ENCODE measurements around the gene TM2D1.
A peak's percentile ranks its signal among the peaks of the same experiment; 100 is the strongest.
"Not testable (repeated sequence)": the region's sequence is repeated elsewhere in the genome, so short reads cannot be mapped to it uniquely, and the experiment has no call there.

The TM2D1 gene

DNA sequence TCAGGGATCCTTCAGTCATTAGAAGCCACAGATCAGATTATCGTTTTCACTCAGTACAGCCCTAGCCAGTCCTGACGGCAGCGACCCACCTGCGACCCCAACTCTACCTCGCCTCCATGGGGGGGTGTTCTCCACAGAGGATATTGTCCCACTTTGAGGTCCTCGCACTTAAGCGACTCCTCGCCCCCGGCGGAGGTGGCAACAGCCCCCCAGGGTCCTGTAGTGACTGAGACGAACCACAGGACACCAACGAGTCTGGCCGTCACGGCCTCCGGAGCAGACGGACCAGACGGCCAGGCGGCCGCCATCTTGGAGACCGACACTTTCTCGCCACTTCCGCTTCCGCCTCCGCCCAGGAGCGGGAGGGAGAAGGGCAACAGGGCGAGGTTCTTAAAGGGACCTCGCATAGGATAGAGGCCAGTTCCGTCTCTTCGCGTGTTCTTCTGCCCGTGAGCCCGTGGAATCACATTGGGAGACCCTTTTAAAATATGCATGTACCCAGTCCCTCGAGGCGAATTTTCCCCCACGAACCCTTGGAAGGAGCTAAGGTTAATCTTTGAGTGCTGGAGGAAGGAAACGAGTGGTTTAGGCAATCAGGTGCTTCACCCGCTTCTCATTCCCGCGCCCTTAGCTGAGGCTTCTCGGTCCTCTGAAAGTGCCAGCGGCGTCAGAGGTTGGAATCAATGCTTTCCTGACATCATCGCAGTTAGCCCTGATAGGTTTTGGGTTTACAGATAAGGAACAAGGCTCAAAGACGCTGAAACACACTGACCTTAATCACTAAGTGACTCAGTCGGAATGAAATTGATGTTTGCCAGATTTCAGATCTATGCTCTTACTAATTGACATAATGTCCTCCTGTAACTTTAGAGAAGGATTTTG lies at the start of gene TM2D1:
Gene TM2D1 (minus strand): TSS at position 329 of the 882 bp plus-strand sequence. CDS start 21 bp downstream, at position 308.
- peak; percentile 84 for DNase-seq

DNA sequence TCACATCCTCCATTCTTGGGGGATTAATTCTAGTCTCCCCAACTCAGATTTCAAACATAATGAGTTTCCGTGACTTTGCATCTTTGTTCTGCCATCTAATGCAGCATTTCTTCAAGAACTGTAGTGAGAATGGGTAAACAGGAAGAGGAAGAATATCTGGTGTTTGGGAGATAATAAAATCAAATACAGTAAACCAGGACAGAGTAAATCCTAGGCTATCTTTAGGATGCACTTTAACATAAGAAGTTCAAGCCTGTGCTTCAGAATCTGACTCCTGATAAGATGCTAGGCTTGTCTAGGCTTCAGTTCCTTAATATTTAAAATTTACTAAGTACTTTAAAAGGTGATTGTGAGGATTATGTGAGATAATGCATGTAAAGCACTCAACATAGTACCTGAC lies 45.2 kb upstream of the TM2D1 start:
- DNase-seq = no peak

DNA sequence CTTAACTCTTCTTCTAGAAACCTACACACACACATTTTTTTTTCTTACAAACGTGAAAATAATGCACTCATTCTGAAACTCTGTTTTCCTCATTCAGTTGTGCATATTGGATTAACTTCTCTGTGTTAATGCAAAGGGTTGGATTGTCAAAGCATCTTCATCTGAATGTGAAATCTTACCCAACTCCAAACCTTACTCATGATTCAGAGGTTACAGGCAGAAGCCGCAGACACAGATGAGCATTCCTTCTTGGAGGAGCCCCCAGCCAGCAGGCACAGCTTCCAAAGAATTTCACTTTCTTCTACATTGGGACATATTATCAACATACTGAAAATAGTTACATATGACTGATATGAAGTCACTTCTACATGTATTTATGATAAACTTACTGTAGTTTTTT lies 33.0 kb upstream of the TM2D1 start:
- DNase-seq = no peak

DNA sequence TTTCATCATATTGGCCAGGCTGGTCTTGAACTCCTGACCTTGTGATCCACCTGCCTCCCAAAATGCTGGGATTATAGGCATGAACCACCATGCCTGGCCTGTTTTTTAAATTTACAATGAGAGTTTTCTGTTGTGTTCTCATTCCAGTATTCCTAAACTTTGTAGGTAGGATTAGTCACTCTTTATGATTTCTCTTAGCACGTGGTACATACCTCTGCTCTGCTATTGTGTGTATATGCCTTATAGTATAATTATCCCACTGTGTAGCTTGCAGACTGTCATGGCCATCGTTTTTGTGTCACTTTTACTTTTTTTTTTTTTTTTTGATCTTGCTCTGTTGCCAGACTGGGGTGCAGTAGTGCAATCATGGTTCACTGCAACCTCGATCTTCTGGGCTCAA lies 31.8 kb upstream of the TM2D1 start:
- no peak for DNase-seq

DNA sequence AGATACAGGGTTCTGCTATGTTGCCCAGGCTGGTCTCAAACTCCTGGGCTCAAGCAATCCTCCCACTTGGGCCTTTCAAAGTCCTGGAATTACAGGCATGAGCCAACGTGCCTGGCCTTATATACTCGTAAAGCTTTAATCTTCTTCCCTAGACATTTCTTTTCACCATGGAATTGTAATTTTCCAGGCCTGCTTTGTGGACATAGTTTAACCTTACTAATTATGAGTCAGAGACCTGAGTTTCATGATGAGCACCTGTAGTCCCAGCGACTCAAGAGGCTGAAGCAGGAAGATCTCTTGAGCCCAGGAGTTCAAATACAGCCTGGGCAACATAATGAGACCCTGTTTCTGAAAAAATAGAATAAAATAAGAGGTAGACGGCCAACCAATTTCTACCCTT lies 29.6 kb upstream of the TM2D1 start:
- DNase-seq = no peak

DNA sequence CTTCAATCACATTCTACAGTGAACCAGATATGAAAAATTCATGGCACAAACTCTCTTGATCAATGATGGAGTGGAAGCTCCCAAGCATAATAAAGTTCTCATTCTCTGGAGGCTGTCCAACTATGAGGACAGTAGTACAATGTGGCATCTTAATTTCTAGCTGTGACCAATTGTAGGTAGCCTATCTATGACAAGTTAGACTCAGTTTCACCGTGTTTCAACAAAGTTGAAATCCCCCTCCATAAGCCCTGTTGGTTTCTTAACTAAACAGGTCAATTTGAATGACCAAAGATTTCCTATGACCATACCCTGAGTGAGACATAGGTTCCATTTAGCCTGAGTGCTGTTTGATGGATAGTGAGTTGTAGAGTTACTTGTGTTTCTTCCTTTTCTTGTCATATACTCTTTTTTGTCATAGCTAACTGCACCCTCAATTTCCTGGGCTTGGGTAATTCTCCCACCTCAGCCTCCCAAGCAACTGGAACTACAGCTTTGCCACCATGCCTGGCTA lies 29.1 kb upstream of the TM2D1 start:
- DNase-seq = no peak

DNA sequence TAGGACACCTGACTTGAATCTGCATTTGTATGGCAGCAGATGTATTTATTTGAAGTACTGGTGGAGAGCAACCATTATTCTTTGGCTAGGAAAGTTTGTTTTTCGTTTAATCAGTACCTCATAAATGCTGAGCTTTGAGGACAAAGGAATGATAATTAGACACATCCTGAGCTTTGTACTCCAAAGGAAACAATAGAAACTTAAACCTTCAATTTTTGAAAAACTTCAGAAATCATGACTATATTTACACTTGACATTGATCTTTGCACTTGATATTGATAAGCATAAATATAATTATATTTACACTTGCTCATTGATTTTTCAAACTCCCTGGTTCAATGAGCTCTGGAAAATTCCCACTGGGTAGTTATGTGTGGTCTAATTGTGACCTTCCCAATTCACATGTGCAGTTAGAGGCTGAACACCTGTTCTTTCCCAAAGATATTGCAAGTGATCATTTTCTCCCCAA lies 28.0 kb upstream of the TM2D1 start:
- peak; percentile 32 for DNase-seq

DNA sequence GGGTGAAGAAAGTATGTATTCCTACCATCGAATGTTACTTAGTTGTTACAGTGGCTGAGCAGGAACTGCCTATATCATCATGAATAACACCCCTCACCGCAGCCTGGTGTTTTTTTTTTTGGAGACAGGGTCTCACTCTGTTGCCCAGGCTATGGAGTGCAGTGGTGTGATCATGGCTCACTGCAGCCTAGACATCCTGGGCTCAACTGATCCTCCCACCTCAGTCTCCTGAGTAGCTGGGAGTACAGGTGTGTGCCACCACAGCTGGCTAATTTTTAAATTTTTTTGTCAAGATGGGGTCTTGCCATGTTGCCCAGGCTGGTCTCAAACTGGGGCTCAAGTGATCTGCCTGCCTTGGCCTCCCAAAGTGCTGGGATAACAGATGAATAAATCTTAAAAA lies 24.6 kb upstream of the TM2D1 start:
- no peak for DNase-seq

DNA sequence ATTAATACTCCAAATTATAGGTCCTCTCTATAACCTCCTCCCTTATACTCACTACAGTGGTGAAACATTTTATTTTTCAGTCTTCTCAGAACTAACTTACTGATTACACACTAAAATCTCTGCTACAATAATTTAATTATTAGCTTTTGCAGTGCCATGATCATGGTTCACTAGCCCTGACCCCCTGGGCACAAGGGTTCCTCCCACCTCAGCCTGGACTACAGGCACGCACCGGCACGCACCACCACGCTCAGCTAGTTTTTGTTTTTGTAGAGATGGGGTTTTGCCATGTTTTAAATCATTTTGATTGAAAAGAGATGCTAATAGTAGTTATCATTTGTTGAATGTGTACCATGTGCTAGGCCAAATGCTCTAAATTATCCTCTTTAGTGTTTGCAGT lies 23.6 kb upstream of the TM2D1 start:
- no peak for DNase-seq

DNA sequence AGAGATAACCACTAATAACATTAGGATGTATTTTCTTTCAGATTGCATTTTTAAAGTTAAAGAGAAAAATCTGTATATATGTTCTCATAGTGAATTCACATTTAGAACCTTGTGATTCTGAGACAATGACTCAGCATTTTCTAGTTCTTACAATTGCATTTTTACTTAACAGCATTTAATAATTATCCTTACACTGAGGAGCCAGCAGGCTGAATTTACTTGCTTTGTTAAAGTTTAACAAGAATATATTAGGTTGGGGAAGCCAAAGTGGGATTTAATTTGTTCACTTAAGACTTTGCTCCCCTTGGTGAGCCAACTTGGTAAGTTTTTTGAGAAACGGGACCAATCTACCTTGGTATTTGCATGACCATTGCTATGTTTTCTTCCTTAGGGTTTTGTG lies 21.9 kb upstream of the TM2D1 start:
- DNase-seq = no peak

DNA sequence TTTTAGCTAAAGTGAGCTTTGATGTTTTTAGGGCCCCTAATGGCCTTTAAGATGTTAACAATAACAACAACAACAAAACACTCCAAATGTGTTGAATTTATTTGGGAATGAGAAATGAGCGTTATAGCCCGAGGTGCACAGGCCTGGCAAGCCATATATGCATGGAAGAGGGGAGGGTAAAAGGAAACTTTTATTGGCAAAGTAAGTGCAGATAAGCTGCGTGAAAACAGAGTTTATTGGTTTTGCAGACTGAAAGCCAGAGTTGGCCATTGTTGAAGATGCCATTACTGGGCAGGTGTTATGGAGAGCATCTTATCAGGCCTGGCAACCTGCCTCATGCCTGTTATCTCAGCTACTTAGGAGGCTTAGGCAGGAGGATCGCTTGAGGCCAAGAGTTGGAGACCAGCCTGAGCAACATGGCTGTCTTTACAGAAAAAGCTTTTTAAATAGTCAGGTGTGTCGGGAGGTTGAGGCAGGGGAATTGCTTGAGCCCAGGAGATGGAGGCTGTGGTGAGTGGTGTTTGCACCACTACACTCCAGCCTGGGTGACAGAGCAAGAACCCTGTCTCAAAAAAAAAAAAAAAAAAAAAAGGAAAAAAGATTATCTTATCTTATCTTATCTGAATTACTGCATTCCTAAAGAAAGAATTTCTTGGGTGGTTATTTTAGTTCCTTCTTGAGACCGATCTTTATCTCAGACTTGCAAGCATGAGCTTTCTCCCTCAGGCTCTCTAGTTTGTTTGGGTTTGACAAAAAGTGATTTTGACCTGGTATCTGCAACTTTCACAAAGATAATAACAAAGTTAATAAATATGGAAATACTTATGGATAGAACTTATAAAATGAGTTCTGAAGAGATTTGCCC lies 19.0 kb upstream of the TM2D1 start:
- no peak for DNase-seq

DNA sequence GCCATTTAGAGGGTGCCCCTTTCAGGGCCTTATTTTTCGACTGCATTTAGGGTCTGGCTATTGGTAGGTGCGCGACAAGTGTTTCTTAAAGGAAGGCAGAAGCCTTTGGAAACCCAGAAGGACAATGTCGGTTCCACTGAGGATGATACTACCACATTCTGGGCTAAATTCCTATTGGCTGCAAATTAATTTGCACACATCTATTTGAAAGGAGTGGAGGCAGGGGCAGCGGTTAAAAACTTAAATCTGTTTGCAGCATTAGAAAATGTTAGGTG lies 18.4 kb upstream of the TM2D1 start:
- DNase-seq = no peak

DNA sequence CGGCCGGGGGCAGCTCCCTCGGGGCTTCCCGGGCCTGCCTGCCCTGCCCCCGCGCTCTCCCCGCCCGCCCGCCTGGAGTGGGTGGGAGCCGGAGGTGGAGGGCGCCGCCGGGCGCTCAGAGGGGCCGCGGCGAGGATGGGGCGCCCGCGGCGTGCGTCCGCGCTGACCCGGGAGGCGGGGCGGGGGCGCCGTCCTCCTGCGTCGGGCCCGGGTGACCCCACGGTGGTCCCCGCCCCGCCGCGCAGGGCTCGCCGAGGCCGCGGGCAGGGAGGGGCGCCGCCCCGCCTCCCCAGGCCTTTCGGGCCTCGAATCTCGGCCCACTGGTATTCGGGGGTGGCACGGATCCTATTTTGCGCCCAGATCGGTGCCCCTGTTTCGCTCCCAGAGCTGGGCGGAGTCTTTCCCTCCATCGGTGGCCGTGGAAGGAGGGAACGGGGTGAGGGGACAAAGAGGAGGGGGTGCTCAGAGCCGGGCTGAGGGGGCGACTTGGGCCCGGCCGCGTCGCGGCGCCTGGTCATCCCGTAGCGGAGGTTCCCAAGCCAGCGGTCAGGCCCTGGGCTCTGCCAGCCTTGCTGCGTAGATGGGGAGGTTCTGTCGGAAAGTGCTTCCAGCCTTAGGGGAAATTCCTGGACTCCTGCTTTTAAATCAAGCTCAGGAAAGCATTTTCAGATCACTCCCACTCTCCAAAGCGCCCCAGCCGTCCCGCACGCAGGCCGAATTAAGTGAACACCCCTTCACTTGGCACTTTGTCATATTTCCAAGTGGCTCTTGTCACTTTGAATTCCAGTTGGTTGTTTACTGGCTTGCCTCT lies 17.9 kb upstream of the TM2D1 start:
- DNase-seq = no peak

DNA sequence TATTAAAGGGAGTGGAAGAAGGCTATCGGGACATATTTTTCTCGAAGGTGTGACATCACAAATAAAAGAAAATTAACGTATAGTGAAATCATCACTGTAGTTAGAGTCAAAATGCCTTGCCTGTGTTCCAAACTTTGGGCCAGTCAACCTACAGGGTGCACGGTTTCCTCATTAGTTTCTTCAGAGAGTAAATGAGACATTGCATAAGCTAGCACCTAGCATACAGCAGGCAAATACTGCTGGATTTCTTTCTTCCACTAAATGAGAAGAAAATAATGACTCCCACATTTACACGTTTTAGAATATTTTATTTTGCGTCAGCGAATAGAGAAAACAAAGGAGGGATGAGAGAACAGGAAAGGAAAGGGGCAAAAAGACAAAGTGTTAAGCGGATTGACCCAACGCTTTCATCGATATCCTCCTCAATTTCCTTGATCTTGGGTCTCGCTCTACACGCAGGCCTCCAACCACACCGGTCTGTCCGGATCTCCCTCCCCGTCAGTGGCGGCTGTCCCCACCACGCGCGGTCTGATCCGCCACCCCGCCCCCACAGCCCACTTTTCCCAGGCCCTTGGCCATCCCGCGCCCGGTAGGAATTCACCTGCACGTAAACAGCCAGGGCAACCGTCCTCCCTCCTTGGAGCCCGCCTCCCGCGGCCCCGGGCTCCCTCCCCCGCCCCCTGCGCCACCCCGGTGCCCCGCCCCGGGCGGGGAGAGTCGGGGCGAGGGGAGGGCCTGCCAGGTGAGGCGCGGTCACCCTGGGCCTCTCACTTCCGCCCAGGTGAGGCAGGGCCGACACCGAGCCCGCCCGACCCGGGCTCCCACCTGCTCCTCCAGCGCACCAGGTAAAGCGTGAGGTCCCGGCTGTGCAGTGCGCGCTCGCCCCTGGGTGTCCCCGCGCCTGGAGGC lies 17.0 kb upstream of the TM2D1 start, which contains the start of gene PATJ:
Gene PATJ (plus strand): TSS at position 770 of the 909 bp plus-strand sequence. CDS start 20,413 bp downstream, outside the sequence.
- peak; percentile 45 for DNase-seq

DNA sequence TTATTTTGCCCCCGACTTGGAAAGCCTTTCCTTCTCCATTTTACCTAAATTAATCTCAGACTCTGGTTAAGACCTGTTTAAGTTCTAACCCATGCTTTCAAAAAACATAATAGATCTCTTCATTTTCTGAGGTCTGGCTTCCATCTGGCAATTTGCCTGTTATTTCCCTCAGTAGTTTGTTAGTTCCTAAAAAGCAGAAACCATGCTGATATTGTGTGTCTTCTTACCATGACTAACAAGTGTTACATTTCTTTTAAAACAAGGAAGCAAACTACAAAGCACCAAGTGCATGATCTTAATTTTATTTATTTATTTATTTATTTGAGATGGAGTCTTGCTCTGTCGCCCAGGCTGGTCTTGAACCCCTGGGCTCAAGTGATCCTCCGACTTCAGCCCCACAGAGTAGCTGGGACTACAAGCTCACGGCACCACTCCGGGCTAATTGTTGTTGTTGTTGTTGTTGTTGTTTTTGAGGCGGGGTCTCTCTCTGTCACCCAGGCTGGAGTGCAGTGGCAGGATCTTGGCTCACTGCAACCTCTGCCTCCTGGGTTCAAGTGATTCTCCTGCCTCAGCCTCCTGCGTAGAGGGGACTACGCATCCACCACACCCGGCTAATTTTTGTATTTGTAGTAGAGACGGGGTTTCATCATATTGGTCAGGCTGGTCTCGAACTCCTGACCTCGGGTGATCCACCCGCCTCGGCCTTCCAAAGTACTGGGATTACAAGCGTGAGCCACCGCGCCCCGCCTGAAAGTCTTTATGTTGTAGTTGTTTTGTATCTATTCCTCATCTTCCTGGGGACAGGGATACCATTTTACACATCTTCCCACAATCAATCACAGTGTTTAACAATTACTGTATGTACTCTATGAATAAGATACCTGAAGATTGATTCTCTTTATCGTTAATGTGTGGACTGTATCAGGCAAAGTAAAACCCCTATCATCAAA lies 16.1 kb upstream of the TM2D1 start:
- DNase-seq = no peak

DNA sequence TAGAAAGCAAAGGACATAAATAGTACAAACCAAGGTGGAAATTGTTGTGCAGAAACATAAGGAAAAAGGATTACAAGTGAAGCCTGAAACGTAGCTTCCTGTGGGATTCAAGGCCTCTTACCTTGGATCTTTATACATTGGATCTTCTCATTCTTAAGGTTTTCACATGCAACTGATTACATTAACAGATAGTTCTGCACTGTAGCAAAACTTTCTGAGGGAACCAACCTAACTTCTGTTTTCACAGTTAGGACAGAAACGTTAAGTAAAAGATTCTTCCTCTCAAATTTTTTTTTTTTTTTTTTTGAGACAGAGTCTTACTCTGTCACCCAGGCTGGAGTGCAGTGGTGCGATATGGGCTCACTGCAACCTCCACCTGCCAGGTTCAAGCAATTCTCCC lies 7.8 kb upstream of the TM2D1 start:
- DNase-seq = no peak

DNA sequence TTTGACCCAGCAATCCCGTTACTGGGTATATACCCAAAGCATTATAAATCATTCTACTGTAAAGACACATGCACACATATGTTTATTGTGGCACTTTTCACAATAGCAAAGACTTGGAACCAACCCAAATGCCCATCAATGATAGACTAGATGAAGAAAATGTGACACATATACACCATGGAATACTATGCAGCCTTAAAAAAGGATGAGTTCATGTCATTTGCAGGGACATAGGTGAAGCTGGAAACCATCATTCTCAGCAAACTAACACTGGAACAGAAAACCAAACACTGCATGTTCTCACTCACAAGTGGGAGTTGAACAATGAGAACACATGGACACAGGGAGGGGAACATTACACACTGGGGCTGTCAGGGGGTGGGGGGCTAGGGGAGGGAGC lies 5.7 kb upstream of the TM2D1 start:
- DNase-seq = not testable (repeated sequence)

DNA sequence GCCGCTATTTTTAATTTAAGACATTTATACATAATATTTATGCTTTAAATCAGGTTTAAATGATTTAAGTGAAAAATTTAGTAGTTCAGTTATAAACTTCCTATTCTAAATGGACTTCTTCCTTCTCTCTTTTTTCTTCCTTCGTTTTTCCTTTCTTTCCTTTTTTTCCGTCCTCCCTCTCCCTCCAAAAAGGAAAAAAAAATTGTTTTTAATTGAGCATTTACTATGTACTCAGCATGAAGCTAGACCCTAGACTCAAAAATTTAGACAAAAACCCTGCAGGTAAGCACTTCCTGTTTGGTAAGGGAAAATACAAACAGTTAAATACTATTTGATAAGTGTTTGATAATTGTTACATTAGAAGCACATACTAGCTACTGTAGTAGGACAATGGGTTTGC lies 2.6 kb upstream of the TM2D1 start:
- no peak for DNase-seq

DNA sequence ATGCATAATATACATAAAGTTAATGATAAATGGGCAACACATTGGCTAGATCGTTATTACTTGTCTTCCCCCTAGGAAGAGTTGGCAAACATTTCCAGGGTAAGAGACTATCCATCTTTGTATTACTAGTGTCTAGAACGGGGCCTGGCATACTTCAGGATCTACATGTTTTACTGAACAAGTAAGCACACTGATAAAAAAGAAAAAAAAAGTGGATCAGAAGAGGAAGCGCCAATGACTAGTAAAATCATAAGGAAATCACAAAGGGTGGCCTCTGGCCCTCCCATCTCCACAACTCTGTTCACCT lies 482 bp downstream of the TM2D1 start:
- no peak for DNase-seq

DNA sequence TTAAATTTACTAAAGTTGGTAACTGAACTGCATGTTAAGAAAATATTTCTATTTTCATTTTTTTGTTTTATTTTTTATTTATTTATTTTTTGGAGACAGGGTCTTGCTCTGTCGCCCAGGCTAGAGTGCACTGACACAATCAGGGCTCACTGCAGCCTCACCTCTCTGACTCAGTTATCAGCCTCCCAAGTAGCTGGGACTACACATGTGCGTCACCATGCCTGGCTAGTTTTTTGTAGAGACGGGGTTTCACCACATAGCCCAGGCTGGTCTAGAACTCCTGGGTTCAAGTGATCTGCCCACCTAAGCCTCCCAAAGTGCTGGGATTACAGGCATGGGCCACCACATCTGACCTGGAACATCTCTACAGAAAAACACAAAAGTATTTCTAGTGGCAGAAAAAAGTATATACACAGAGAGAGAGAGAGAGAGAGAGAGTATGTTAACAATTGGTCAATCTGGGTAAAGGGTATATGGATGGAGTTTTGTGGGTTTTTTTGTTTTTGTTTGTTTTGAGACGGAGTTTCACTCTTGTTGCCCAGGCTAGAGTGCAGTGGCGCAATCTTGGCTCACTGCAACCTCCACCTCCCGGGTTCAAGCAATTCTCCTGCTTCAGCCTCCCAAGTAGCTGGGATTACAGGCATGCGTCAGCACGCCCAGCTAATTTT lies 5.8 kb downstream of the TM2D1 start:
- DNase-seq = not testable (repeated sequence)
